Karpas-422 (cell line): ENCODE data around the gene TFDP1. TPM values are rescaled to one million over a fixed set of nuclear protein-coding genes. Genes with fewer than 3 reads are reported as not detected.
"Not testable (repeated sequence)": the region's sequence is repeated elsewhere in the genome, so short reads cannot be mapped to it uniquely, and the experiment has no call there.

ENCODE experiments used
- DNase-seq: peaks from one replicate; pipeline ENCODE4 v3.0.0-alpha.2; 2015
- H2AFZ ChIP-seq: fragments of 200-600 bp; sonication (generic); 2 replicates; pipeline ENCODE4 v1.6.1; 2014; ENCODE audit warnings: antibody characterized with exemption, low read length, mixed read lengths
- H3K27ac ChIP-seq: fragments of 200-600 bp; sonication (generic); 2 replicates; pipeline ENCODE4 v1.5.1; 2014; ENCODE audit warnings: mild to moderate bottlenecking, low read length, moderate library complexity
- H3K27me3 ChIP-seq: fragments of 200-600 bp; sonication (generic); 2 replicates; pipeline ENCODE4 v1.6.1; 2014; ENCODE audit warnings: low read length, mixed read lengths
- H3K36me3 ChIP-seq: fragments of 200-600 bp; sonication (generic); 2 replicates; pipeline ENCODE4 v1.6.1; 2014; ENCODE audit warnings: low read length, mixed read lengths; ENCODE audit not compliant: insufficient read depth
- H3K4me1 ChIP-seq: fragments of 200-600 bp; sonication (generic); 2 replicates; pipeline ENCODE4 v1.6.1; 2014; ENCODE audit warnings: mild to moderate bottlenecking, low read length, mixed read lengths
- H3K4me2 ChIP-seq: fragments of 200-600 bp; sonication (generic); 2 replicates; pipeline ENCODE4 v1.6.1; 2014; ENCODE audit warnings: low read length, low read depth, mild to moderate bottlenecking; ENCODE audit not compliant: poor library complexity, severe bottlenecking
- H3K4me3 ChIP-seq: fragments of 200-600 bp; sonication (generic); 2 replicates; pipeline ENCODE4 v1.5.1; 2014; ENCODE audit warnings: mild to moderate bottlenecking, antibody characterized with exemption, low read length, mixed read lengths
- H3K79me2 ChIP-seq: fragments of 200-600 bp; sonication (generic); 2 replicates; pipeline ENCODE4 v1.6.1; 2014; ENCODE audit warnings: mild to moderate bottlenecking, low read length, mixed read lengths
- H3K9ac ChIP-seq: fragments of 200-600 bp; sonication (generic); 2 replicates; pipeline ENCODE4 v1.6.0; 2014; ENCODE audit warnings: low read length
- H3K9me2 ChIP-seq: fragments of 200-600 bp; sonication (generic), shearing (Covaris generic); replicated peaks from 2 replicates; pipeline ENCODE4 v1.6.0; 2014; ENCODE audit warnings: mild to moderate bottlenecking, low read length, moderate library complexity; ENCODE audit not compliant: insufficient read depth
- H3K9me3 ChIP-seq: fragments of 300-700, 200-600 bp; sonication (generic); 2 replicates; pipeline ENCODE4 v1.6.1; 2014; ENCODE audit warnings: low read length, mixed read lengths
- H4K20me1 ChIP-seq: fragments of 200-600 bp; sonication (generic); 2 replicates; pipeline ENCODE4 v1.6.1; 2014; ENCODE audit warnings: mild to moderate bottlenecking, antibody characterized with exemption, low read length, low read depth; ENCODE audit not compliant: insufficient read depth
- total RNA-seq: library from RNA; depleted of rRNA; stranded (reverse); fragments of >200 nt; shearing (Covaris generic); gene quantifications from 2 replicates; pipeline ENCODE4 v1.2.3, GENCODE V29; 2014; ENCODE audit warnings: low replicate concordance

TFDP1 gene
- total RNA-seq, 1 experiment from 2014 or later, result 89.2 TPM

- not testable (repeated sequence) for H3K27me3 ChIP-seq, H3K9ac ChIP-seq, H3K4me1 ChIP-seq, H3K4me3 ChIP-seq, DNase-seq, H3K9me3 ChIP-seq, H3K9me2 ChIP-seq, H3K4me2 ChIP-seq, H2AFZ ChIP-seq, H3K27ac ChIP-seq
- H3K36me3 ChIP-seq, result peaks cover 73% of the 10 kb centered on the region
- H3K79me2 ChIP-seq, result peaks cover 93% of the 10 kb centered on the region
- peaks cover 47% of the 10 kb centered on the region for H4K20me1 ChIP-seq
These were observed 9.7 kb downstream of the TFDP1 start for GRCh38 chr13:113594066-113594821.

- H3K9me2 ChIP-seq, result no peaks in the 10 kb centered on the region
- no peak overlapping the region for H3K4me2 ChIP-seq
- H3K27ac ChIP-seq, result no peak overlapping the region
- peaks cover 73% of the 10 kb centered on the region for H3K36me3 ChIP-seq
- no peak for DNase-seq
- H2AFZ ChIP-seq, result no peak overlapping the region
- no peak overlapping the region for H3K4me3 ChIP-seq
- no peaks in the 10 kb centered on the region for H3K4me1 ChIP-seq
- peaks cover 93% of the 10 kb centered on the region for H3K79me2 ChIP-seq
- H3K27me3 ChIP-seq, result no peaks in the 10 kb centered on the region
- H3K9me3 ChIP-seq, result no peaks in the 10 kb centered on the region
- H4K20me1 ChIP-seq, result peaks cover 50% of the 10 kb centered on the region
- H3K9ac ChIP-seq, result no peak overlapping the region
These were observed 10.6 kb downstream of the TFDP1 start for GRCh38 chr13:113595131-113595530.

- H3K4me3 ChIP-seq, result no peak overlapping the region
- H3K79me2 ChIP-seq, result peaks cover 96% of the 10 kb centered on the region
These were observed 12.0 kb downstream of the TFDP1 start for GRCh38 chr13:113596321-113597200.

GRCh38 chr13:113597391-113598080, 13.0 kb downstream of the TFDP1 start:
- H3K4me2 ChIP-seq, result no peak overlapping the region
- H3K9me3 ChIP-seq, result no peaks in the 10 kb centered on the region
- H3K9me2 ChIP-seq, result no peaks in the 10 kb centered on the region
- H2AFZ ChIP-seq, result no peak overlapping the region
- H4K20me1 ChIP-seq, result peaks cover 62% of the 10 kb centered on the region
- H3K36me3 ChIP-seq, result peaks cover 56% of the 10 kb centered on the region
- H3K4me1 ChIP-seq, result no peaks in the 10 kb centered on the region
- H3K9ac ChIP-seq, result no peak overlapping the region
- H3K79me2 ChIP-seq, result peaks cover 96% of the 10 kb centered on the region
- no peak for DNase-seq
- no peak overlapping the region for H3K27ac ChIP-seq
- H3K27me3 ChIP-seq, result no peaks in the 10 kb centered on the region
- H3K4me3 ChIP-seq, result no peak overlapping the region

More at GRCh38 chr13:113596321-113597200, 12.0 kb downstream of the TFDP1 start:
- Histone ChIP-seq H3K9me3 (no peaks in the 10 kb centered on the region), H3K4me2 (no peak overlapping the region), H3K27ac (no peak overlapping the region), H3K27me3 (no peaks in the 10 kb centered on the region), H2AFZ (no peak overlapping the region), H4K20me1 (peaks cover 63% of the 10 kb centered on the region), H3K4me1 (no peaks in the 10 kb centered on the region), H3K9me2 (no peaks in the 10 kb centered on the region), H3K9ac (no peak overlapping the region), H3K36me3 (peaks cover 64% of the 10 kb centered on the region)
- DNase-seq, result no peak

DNA sequence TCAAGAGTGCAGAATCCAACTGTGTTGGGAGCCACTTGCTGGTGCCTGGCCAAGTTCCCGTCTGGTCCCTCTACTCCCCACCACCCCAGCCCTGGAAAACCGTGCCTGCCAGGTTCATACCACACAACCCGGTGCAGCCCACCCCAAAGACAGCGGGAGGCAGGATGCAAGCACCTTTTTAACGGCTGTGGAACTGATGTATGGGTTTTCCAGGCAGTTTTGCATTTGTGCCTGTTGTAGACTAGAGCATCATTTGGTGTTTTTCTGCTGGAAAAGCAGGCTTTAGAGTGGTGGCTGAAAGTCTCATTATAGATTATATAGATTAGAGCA, 13.5 kb downstream of the TFDP1 start:
- peaks cover 60% of the 10 kb centered on the region for H4K20me1 ChIP-seq

GRCh38 chr13:113598481-113598880, 13.9 kb downstream of the TFDP1 start:
- H3K9me2 ChIP-seq, result no peaks in the 10 kb centered on the region
- H3K9ac ChIP-seq, result no peak overlapping the region
- peaks cover 96% of the 10 kb centered on the region for H3K79me2 ChIP-seq
- peaks cover 61% of the 10 kb centered on the region for H4K20me1 ChIP-seq
- H3K4me1 ChIP-seq, result no peaks in the 10 kb centered on the region
- H3K27me3 ChIP-seq, result no peaks in the 10 kb centered on the region
- H3K27ac ChIP-seq, result no peak overlapping the region
- DNase-seq, result no peak
- H3K4me2 ChIP-seq, result no peak overlapping the region
- no peak overlapping the region for H2AFZ ChIP-seq
- no peaks in the 10 kb centered on the region for H3K9me3 ChIP-seq
- no peak overlapping the region for H3K4me3 ChIP-seq
- H3K36me3 ChIP-seq, result peaks cover 51% of the 10 kb centered on the region

More for the DNA sequence above, 13.5 kb downstream of the TFDP1 start:
- H3K9me2 ChIP-seq, result no peaks in the 10 kb centered on the region
- no peak overlapping the region for H2AFZ ChIP-seq
- H3K4me3 ChIP-seq, result no peak overlapping the region
- DNase-seq, result no peak
- H3K79me2 ChIP-seq, result peaks cover 96% of the 10 kb centered on the region
- H3K27ac ChIP-seq, result no peak overlapping the region
- no peaks in the 10 kb centered on the region for H3K27me3 ChIP-seq
- peaks cover 51% of the 10 kb centered on the region for H3K36me3 ChIP-seq
- H3K4me1 ChIP-seq, result no peaks in the 10 kb centered on the region
- no peaks in the 10 kb centered on the region for H3K9me3 ChIP-seq
- no peak overlapping the region for H3K9ac ChIP-seq
- H3K4me2 ChIP-seq, result no peak overlapping the region

DNA sequence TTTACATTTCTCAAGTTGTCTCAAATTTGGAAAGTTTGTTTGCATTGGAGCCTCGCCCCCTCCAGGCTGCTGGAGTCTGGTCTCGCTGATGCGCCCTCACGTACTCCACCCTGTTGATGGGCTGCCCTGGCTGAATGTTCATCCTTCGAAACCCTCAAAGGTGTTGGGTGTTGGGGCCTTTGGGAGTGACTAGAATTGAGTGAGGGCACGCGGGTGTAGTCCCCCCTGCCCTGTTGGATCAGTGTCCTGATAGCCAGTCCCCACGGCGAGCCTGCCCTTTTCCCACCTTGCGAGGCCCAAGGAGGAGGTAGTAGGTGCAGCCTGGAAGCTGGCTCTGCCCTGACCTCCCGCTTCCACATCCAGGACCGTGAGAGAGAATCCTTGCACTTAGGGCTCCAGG, 14.8 kb downstream of the TFDP1 start:
- peaks cover 65% of the 10 kb centered on the region for H4K20me1 ChIP-seq
- H3K4me2 ChIP-seq, result no peak overlapping the region
- H3K36me3 ChIP-seq, result peaks cover 49% of the 10 kb centered on the region
- H3K79me2 ChIP-seq, result peaks cover 100% of the 10 kb centered on the region
- no peak for DNase-seq
- no peaks in the 10 kb centered on the region for H3K27me3 ChIP-seq
- H3K9me3 ChIP-seq, result no peaks in the 10 kb centered on the region
- no peak overlapping the region for H3K9ac ChIP-seq
- no peak overlapping the region for H3K4me3 ChIP-seq
- H3K9me2 ChIP-seq, result no peaks in the 10 kb centered on the region
- no peak overlapping the region for H3K27ac ChIP-seq
- no peak overlapping the region for H2AFZ ChIP-seq
- H3K4me1 ChIP-seq, result no peaks in the 10 kb centered on the region
